Osteocyte (in vitro differentiated cells): ENCODE results near the gene RHO. TPM values are rescaled to one million over a fixed set of nuclear protein-coding genes. Genes with fewer than 3 reads are reported as not detected.

Experiments
- DNase-seq: peaks from one replicate; pipeline ENCODE4 v3.0.0; 2021; ENCODE audit warnings: mixed read lengths; ENCODE audit not compliant: unreplicated experiment; ENCODE audit errors: extremely low spot score
- H3K27ac Mint-ChIP-seq: one replicate; pipeline ENCODE4 v1.8.0; 2021; ENCODE audit warnings: mild to moderate bottlenecking, mixed read lengths; ENCODE audit not compliant: unreplicated experiment
- H3K27me3 Mint-ChIP-seq: one replicate; pipeline ENCODE4 v1.8.0; 2021; ENCODE audit warnings: mixed read lengths; ENCODE audit not compliant: unreplicated experiment
- H3K36me3 Mint-ChIP-seq: one replicate; pipeline ENCODE4 v1.8.0; 2021; ENCODE audit warnings: mixed read lengths; ENCODE audit not compliant: unreplicated experiment
- H3K4me1 Mint-ChIP-seq: one replicate; pipeline ENCODE4 v1.8.0; 2021; ENCODE audit warnings: mixed read lengths; ENCODE audit not compliant: unreplicated experiment
- H3K4me3 Mint-ChIP-seq: one replicate; pipeline ENCODE4 v1.8.0; 2021; ENCODE audit warnings: mild to moderate bottlenecking, moderate library complexity, mixed read lengths; ENCODE audit not compliant: unreplicated experiment
- H3K9me3 Mint-ChIP-seq: one replicate; pipeline ENCODE4 v1.8.0; 2021; ENCODE audit warnings: mixed read lengths; ENCODE audit not compliant: unreplicated experiment
- total RNA-seq: library from RNA; stranded (reverse); gene quantifications from 2 replicates; pipeline ENCODE4 v1.2.1, GENCODE V29; 2021
- TF ChIP-seq, protein P1 (sequence below): fragments of 200-600 bp; sonication (generic); IDR thresholded peaks from 2 replicates; pipeline ENCODE4 v1.5.0; 2021; ENCODE audit warnings: antibody characterized with exemption, mild to moderate bottlenecking, moderate library complexity

The RHO gene
- total RNA-seq, 1 donor from 2014 or later = not detected

DNA sequence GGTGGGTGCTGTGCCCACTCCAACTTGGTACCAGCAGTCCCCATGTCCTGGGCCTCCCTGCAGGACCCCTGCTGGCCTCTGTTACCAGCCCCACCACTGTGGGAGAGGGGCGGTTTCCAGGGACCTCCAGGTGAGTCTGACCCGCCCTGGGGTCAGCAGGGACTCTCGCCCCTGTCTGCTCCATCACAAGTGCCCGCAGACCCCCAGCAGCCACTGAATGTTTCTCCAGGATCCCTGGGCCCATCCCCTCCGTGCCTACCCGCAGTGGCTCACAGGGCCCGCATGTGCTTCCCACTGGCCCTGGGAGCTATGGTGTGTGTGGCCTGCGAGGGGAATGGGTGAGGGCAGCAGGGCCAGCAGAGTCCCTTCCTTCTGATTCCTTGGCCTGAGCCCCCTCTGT lies 9.9 kb upstream of the RHO start:
- no peaks in the 10 kb centered on the region for H3K9me3 Mint-ChIP-seq
- H3K4me1 Mint-ChIP-seq = peaks cover 4% of the 10 kb centered on the region
- H3K27me3 Mint-ChIP-seq = no peaks in the 10 kb centered on the region
- H3K27ac Mint-ChIP-seq = no peak overlapping the region
- no peak for DNase-seq
- no peak overlapping the region for H3K4me3 Mint-ChIP-seq
- H3K36me3 Mint-ChIP-seq = peaks cover 11% of the 10 kb centered on the region
- TF ChIP-seq, protein P1, sequence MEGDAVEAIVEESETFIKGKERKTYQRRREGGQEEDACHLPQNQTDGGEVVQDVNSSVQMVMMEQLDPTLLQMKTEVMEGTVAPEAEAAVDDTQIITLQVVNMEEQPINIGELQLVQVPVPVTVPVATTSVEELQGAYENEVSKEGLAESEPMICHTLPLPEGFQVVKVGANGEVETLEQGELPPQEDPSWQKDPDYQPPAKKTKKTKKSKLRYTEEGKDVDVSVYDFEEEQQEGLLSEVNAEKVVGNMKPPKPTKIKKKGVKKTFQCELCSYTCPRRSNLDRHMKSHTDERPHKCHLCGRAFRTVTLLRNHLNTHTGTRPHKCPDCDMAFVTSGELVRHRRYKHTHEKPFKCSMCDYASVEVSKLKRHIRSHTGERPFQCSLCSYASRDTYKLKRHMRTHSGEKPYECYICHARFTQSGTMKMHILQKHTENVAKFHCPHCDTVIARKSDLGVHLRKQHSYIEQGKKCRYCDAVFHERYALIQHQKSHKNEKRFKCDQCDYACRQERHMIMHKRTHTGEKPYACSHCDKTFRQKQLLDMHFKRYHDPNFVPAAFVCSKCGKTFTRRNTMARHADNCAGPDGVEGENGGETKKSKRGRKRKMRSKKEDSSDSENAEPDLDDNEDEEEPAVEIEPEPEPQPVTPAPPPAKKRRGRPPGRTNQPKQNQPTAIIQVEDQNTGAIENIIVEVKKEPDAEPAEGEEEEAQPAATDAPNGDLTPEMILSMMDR = no peak

DNA sequence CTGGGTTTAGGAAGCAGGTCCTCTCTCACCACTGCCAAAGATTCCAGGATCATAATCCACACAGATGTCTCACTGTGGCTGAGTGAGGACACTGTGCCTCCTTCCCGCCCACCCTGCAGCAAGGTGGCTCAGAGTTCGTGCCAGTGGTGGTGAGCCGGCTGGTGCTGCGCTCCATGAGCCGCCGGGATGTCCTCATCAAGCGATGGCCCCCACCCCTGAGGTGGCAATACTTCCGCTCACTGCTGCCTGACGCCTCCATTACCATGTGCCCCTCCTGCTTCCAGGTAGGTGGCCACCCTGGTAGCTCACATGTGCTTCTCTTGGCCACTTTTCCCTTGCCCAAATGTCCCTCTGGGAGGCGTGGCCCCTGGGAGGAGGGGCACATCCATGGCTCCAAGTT lies 9.0 kb upstream of the RHO start:
- H3K9me3 Mint-ChIP-seq = no peaks in the 10 kb centered on the region
- peaks cover 4% of the 10 kb centered on the region for H3K4me1 Mint-ChIP-seq
- H3K27me3 Mint-ChIP-seq = no peaks in the 10 kb centered on the region
- no peak overlapping the region for H3K4me3 Mint-ChIP-seq
- no peak overlapping the region for H3K27ac Mint-ChIP-seq
- peaks cover 11% of the 10 kb centered on the region for H3K36me3 Mint-ChIP-seq
- DNase-seq = no peak
- TF ChIP-seq, protein P1 = no peak

DNA sequence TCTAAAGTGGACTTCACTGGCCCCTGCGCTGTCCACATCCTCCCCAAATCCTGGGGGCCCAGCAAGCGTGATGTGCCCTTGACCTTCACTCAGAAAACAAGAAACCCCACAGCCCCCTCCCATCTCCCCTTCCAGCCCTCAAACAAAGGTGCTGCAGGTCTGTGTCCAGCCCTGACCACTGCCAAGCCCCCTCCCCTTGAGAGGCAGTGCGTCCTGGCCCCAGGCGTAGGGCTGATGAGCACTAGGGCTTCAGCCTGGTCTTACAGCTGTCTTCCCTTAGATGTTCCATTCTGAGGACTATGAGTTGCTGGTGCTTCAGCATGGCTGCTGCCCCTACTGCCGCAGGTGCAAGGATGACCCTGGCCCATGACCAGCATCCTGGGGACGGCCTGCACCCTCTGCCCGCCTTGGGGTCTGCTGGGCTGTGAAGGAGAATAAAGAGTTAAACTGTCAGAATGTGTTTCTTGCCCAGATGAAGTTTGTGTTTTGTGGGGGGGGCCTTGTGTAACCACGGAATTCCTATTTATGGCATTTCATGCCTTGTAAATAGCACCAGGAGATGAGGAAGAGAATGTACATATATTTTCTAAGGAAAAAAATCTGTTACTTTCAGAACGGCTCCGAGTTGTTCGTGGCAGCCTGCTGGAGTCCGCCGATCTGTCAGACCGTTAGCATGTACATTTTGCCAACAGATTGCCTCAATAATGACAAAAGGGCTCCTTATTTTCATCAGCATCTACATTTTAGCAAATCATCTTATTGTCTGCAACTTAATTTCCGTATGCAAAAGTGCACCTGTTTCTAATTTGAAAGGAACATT lies 8.3 kb upstream of the RHO start:
- DNase-seq = no peak
- peaks cover 8% of the 10 kb centered on the region for H3K36me3 Mint-ChIP-seq
- TF ChIP-seq, protein P1 = no peak
- H3K27me3 Mint-ChIP-seq = no peaks in the 10 kb centered on the region
- no peak overlapping the region for H3K4me3 Mint-ChIP-seq
- H3K4me1 Mint-ChIP-seq = peaks cover 4% of the 10 kb centered on the region
- no peaks in the 10 kb centered on the region for H3K9me3 Mint-ChIP-seq
- no peak overlapping the region for H3K27ac Mint-ChIP-seq

DNA sequence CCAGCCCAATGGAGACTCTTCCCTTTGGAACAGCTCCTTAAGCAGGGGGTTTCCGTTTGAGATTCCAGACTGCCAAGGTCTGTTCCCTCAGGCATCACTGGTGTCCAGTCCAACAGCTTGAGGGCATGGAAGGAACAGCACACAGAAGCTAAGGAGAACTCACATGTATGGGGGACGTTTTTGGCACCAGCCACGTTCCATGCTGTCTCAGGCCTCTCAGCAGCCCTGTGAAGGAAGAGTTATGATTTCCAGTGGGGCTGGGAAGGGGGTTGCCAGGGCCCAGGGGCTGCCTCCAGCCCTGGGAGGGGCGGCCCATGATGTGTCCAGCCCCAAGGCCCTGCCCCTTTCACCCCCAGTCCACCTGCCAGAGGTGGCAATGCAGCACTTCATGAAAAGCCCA lies 7.5 kb upstream of the RHO start:
- TF ChIP-seq, protein P1 = no peak
- Mint-ChIP-seq H3K36me3 (peaks cover 7% of the 10 kb centered on the region), H3K4me1 (peaks cover 6% of the 10 kb centered on the region), H3K4me3 (no peak overlapping the region), H3K27me3 (no peaks in the 10 kb centered on the region), H3K27ac (no peak overlapping the region), H3K9me3 (no peaks in the 10 kb centered on the region)
- DNase-seq = no peak

DNA sequence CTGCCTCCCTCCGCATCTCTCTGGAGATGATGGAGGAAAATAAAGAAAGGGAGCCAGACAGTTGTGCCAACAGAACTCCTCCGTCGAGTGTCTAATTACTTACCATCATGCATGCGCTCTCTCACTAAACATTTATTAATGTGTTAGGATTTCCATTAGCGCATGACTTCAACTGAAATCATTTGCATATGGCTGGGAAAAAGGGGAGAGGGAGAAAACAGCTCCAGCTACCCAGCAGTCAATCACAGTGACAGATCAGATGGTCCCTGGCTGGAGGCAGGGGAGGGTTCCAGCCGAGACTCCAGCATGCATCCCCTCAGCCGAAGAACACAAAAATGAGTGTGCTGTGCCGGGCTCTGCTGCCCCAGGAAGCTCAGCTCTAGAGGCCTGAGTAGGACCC lies 6.8 kb upstream of the RHO start:
- Mint-ChIP-seq H3K36me3 (peaks cover 7% of the 10 kb centered on the region), H3K9me3 (no peaks in the 10 kb centered on the region), H3K27me3 (no peaks in the 10 kb centered on the region), H3K4me1 (peaks cover 12% of the 10 kb centered on the region), H3K27ac (no peak overlapping the region), H3K4me3 (no peak overlapping the region)
- DNase-seq = no peak
- TF ChIP-seq, protein P1 = no peak
